Aorta (tissue), 5 donors: ENCODE results near the gene LGSN. TPM values are rescaled to one million over a fixed set of nuclear protein-coding genes. Genes with fewer than 3 reads are reported as not detected.
"Not testable (repeated sequence)": the region's sequence is repeated elsewhere in the genome, so short reads cannot be mapped to it uniquely, and the experiment has no call there.

Source experiments
- ATAC-seq: fragments of 200-7000 bp; cut with Tn5 transposase; one replicate; pipeline ENCODE4 v1.9.1; 2022; ENCODE audit warnings: moderate library complexity; ENCODE audit not compliant: low FRiP score
- DNase-seq, 2 donors: peaks; one replicate each; pipeline ENCODE4 v3.0.0-alpha.2; 2020
- H3K27ac ChIP-seq, 2 donors: one replicate each; pipeline ENCODE4 v1.5.1; 2013; ENCODE audit warnings: low read length in 2 of 2, mild to moderate bottlenecking in 2 of 2, moderate library complexity in 2 of 2, control low read depth in 1 of 2, inconsistent platforms in 1 of 2, low read depth in 1 of 2
- H3K27me3 ChIP-seq, 2 donors: one replicate each; pipeline ENCODE4 v1.6.1; 2013; ENCODE audit warnings: control low read depth in 1 of 2, low read length in 1 of 2, mild to moderate bottlenecking in 1 of 2, moderate library complexity in 1 of 2; ENCODE audit not compliant: insufficient read depth in 2 of 2, control insufficient read depth in 1 of 2
- H3K36me3 ChIP-seq, 2 donors: one replicate each; pipeline ENCODE4 v1.6.1; 2013; ENCODE audit warnings: control low read depth in 1 of 2, low read length in 1 of 2, mild to moderate bottlenecking in 1 of 2; ENCODE audit not compliant: insufficient read depth in 2 of 2, control insufficient read depth in 1 of 2
- H3K4me1 ChIP-seq, 2 donors: one replicate each; pipeline ENCODE4 v1.6.1; 2013; ENCODE audit warnings: low read length in 2 of 2, control low read depth in 1 of 2, mild to moderate bottlenecking in 1 of 2, moderate library complexity in 1 of 2; ENCODE audit not compliant: insufficient read depth in 2 of 2, control insufficient read depth in 1 of 2
- H3K4me3 ChIP-seq, 2 donors: one replicate each; pipeline ENCODE4 v1.5.1; 2013; ENCODE audit warnings: low read length in 2 of 2, control low read depth in 1 of 2, mild to moderate bottlenecking in 1 of 2
- H3K9me3 ChIP-seq: one replicate; pipeline ENCODE4 v1.6.1; 2013; ENCODE audit warnings: mild to moderate bottlenecking, low read length; ENCODE audit not compliant: control insufficient read depth
- WGBS, 2 donors: extraction: QIAGEN DNeasy Blood & Tissue Kit; methylation state at CpG; one replicate each; pipeline ENCODE4 v1.1.7; 2013; 5-methylcytosine and 5-hydroxymethylcytosine counted together
- intact Hi-C, 2 donors: fragments of 100-400 bp; cut with DNase I; formaldehyde crosslinking; loops; one replicate each; pipeline versions ENCODE4 v1.14.2 to v1.15.0; 2022
- polyA plus RNA-seq, 2 donors: library from polyadenylated mRNA; stranded (reverse); fragments of 200-250 nt; gene quantifications; one replicate each; pipeline ENCODE4 v1.2.3, GENCODE V29; 2013
- total RNA-seq, 2 donors: library from RNA; stranded (reverse); fragmentation: NEBNext Ultra II Directional; extraction: Animal tissue kit (Norgen Biotek cat#: 25700); gene quantifications; one replicate each; pipeline ENCODE4 v1.2.1, GENCODE V29; 2021
- donor health status: healthy with polysubstance abuse.
- donor health status: Bipolar disorder and iron deficiency.
- donor health status: DM: no; HTN: no; CAD: no.
- donor health status: DM: no; HTN: no; CAD: no.
- donor health status: DM: yes; HTN: yes; CAD: no.

LGSN gene
- total and polyA plus RNA-seq, 4 donors: not detected

GRCh38 chr6:63245909-63246308 lies 73.9 kb downstream of the LGSN start:
- Histone ChIP-seq H3K4me1 (no peaks in the 10 kb centered on the region), H3K9me3 (no peaks in the 10 kb centered on the region), H3K27ac (no peak overlapping the region), H3K27me3 (no peaks in the 10 kb centered on the region), H3K36me3 (no peaks in the 10 kb centered on the region), H3K4me3 (no peak overlapping the region)
- intact Hi-C loops: no loop called here
- WGBS, 2 donors: 77 to 79% methylated on average over 1 of the region's 1 CpG
- no peak for DNase-seq
- ATAC-seq: no peak

- DNase-seq (no peak), ATAC-seq (no peak)
- Histone ChIP-seq H3K27me3 (no peaks in the 10 kb centered on the region), H3K36me3 (no peaks in the 10 kb centered on the region), H3K4me3 (no peak overlapping the region), H3K4me1 (no peaks in the 10 kb centered on the region), H3K9me3 (no peaks in the 10 kb centered on the region), H3K27ac (no peak overlapping the region)
- intact Hi-C loops: no loop called here
- WGBS, 2 donors: 36 to 38% methylated on average over 2 of the region's 2 CpGs
These were observed 74.4 kb downstream of the LGSN start for GRCh38 chr6:63245420-63245819.

GRCh38 chr6:63236398-63236817 lies 83.4 kb downstream of the LGSN start:
- Histone ChIP-seq H3K27ac (no peak overlapping the region), H3K36me3 (no peaks in the 10 kb centered on the region), H3K9me3 (no peaks in the 10 kb centered on the region), H3K4me3 (no peak overlapping the region), H3K4me1 (no peaks in the 10 kb centered on the region), H3K27me3 (no peaks in the 10 kb centered on the region)
- ATAC-seq (no peak), DNase-seq (no peak)
- intact Hi-C loops: no loop called here
- 46 to 50% methylated on average over 3 of the region's 3 CpGs for WGBS, 2 donors

- 83 to 90% methylated on average over 6 to 12 of the region's 12 CpGs for WGBS, 2 donors
- ATAC-seq, intact Hi-C loops, H3K4me3 ChIP-seq, H3K9me3 ChIP-seq, H3K4me1 ChIP-seq, H3K27ac ChIP-seq, DNase-seq, H3K36me3 ChIP-seq, H3K27me3 ChIP-seq: not testable (repeated sequence)
These were observed 89.3 kb downstream of the LGSN start for GRCh38 chr6:63230511-63230910.

GRCh38 chr6:63230027-63230426 lies 89.8 kb downstream of the LGSN start:
- WGBS, 2 donors: 87 to 90% methylated on average over 12 to 13 of the region's 13 CpGs
- H3K27ac ChIP-seq, H3K36me3 ChIP-seq, H3K9me3 ChIP-seq, ATAC-seq, H3K4me1 ChIP-seq, H3K4me3 ChIP-seq, DNase-seq, H3K27me3 ChIP-seq, intact Hi-C loops: not testable (repeated sequence)

- H3K36me3 ChIP-seq, H3K4me3 ChIP-seq, H3K27me3 ChIP-seq, H3K9me3 ChIP-seq, H3K27ac ChIP-seq, DNase-seq, H3K4me1 ChIP-seq, ATAC-seq, intact Hi-C loops: not testable (repeated sequence)
- WGBS, 2 donors: 88 to 92% methylated on average over 28 to 32 of the region's 32 CpGs
These were observed 91.6 kb downstream of the LGSN start for GRCh38 chr6:63227928-63228894.

- H3K27me3 ChIP-seq, H3K36me3 ChIP-seq, DNase-seq, ATAC-seq, H3K4me3 ChIP-seq, H3K9me3 ChIP-seq, H3K4me1 ChIP-seq, intact Hi-C loops, H3K27ac ChIP-seq: not testable (repeated sequence)
- WGBS, 2 donors: 46 to 50% methylated on average over 4 of the region's 4 CpGs
These were observed 93.8 kb downstream of the LGSN start for GRCh38 chr6:63225987-63226386.
